ENCODE measurements around the gene HOXA2. TPM values are rescaled to one million over a fixed set of nuclear protein-coding genes. Genes with fewer than 3 reads are reported as not detected.

The HOXA2 gene
- total and polyA plus RNA-seq, 4 donors, result 0.05 to 0.13 (median 0.08) TPM

GRCh38 chr7:27118580-27118979 lies 16.1 kb upstream of the HOXA2 start (continued):
- TF ChIP-seq, protein P1, sequence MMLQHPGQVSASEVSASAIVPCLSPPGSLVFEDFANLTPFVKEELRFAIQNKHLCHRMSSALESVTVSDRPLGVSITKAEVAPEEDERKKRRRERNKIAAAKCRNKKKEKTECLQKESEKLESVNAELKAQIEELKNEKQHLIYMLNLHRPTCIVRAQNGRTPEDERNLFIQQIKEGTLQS (IDR thresholded peaks at IDR 0.05), result no peak
- TF ChIP-seq NR2F2 (IDR thresholded peaks at IDR 0.05), result no peak
- no peak for TF ChIP-seq JUND (IDR thresholded peaks at IDR 0.05)
- TF ChIP-seq GABPA (IDR thresholded peaks at IDR 0.05 in 1 of 2, conservative IDR thresholded peaks at IDR 0.05 in 1 of 2), result no peak

GRCh38 chr7:27117887-27118491 lies 15.5 kb upstream of the HOXA2 start:
- peak overlapping the region in 1 of 3 donors; percentile 0 for H3K4me3 ChIP-seq (ENCODE audit: low read depth in 1 of 3, low read length in 3 of 3)
- peaks cover 2 to 16% (median 9%) of the 10 kb centered on the region in 4 donors for H3K4me1 ChIP-seq (ENCODE audit: control insufficient read depth in 4 of 4, insufficient read depth in 4 of 4, low read length in 3 of 4)
- 22% methylated on average over 19 of the region's 19 CpGs for WGBS
- H3K27ac ChIP-seq (ENCODE audit: low read depth in 1 of 2, low read length in 2 of 2), result peak overlapping the region; percentile 23 to 44
- peaks cover 0 to 16% (median 7%) of the 10 kb centered on the region in 4 donors for H3K27me3 ChIP-seq (ENCODE audit: control insufficient read depth in 4 of 4, insufficient read depth in 4 of 4, low read length in 3 of 4)
- peak overlapping the region in 1 of 2 donors; percentile 52 for H3K9ac ChIP-seq (ENCODE audit: low read depth in 1 of 2, low read length in 2 of 2)
- H3K36me3 ChIP-seq (ENCODE audit: control insufficient read depth in 4 of 4, insufficient read depth in 3 of 4, low read depth in 1 of 4, low read length in 3 of 4), result no peaks in the 10 kb centered on the region
- no peaks in the 10 kb centered on the region for H3K9me3 ChIP-seq (ENCODE audit: control insufficient read depth in 4 of 4, low read length in 3 of 4)
- TF ChIP-seq, protein P1 (IDR thresholded peaks at IDR 0.05), result no peak
- TF ChIP-seq NR2F2 (IDR thresholded peaks at IDR 0.05), result peak; percentile 84
- DNase-seq (ENCODE audit: low spot score), result no peak

GRCh38 chr7:27116962-27117886 lies 14.7 kb upstream of the HOXA2 start:
- TF ChIP-seq FOXA2 (IDR thresholded peaks at IDR 0.05), result no peak
- TF ChIP-seq HNF4A (conservative IDR thresholded peaks at IDR 0.05), result no peak
- no peak for TF ChIP-seq YY1 (IDR thresholded peaks at IDR 0.05)
- TF ChIP-seq JUND (IDR thresholded peaks at IDR 0.05), result no peak
- TF ChIP-seq, protein P2, sequence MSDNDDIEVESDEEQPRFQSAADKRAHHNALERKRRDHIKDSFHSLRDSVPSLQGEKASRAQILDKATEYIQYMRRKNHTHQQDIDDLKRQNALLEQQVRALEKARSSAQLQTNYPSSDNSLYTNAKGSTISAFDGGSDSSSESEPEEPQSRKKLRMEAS (IDR thresholded peaks at IDR 0.05), result no peak
- no peak for TF ChIP-seq FOXA1 (IDR thresholded peaks at IDR 0.05)
- TF ChIP-seq, protein P1 (IDR thresholded peaks at IDR 0.05), result no peak
- TF ChIP-seq REST (IDR thresholded peaks at IDR 0.05), result no peak
- TF ChIP-seq EGR1 (IDR thresholded peaks at IDR 0.05; ENCODE audit: low read depth in 2 of 2), result no peak
- TF ChIP-seq SP1 (IDR thresholded peaks at IDR 0.05), result no peak
- TF ChIP-seq GABPA (IDR thresholded peaks at IDR 0.05 in 1 of 2, conservative IDR thresholded peaks at IDR 0.05 in 1 of 2), result no peak
- DNase-seq (ENCODE audit: low spot score), result no peak
- Histone ChIP-seq H3K36me3 (ENCODE audit: control insufficient read depth in 4 of 4, insufficient read depth in 3 of 4, low read depth in 1 of 4, low read length in 3 of 4) (no peaks in the 10 kb centered on the region), H3K27ac (ENCODE audit: low read depth in 1 of 2, low read length in 2 of 2) (peak overlapping the region; percentile 23 to 44), H3K4me1 (ENCODE audit: control insufficient read depth in 4 of 4, insufficient read depth in 4 of 4, low read length in 3 of 4) (peaks cover 0 to 8% (median 5%) of the 10 kb centered on the region in 4 donors), H3K9ac (ENCODE audit: low read depth in 1 of 2, low read length in 2 of 2) (no peak overlapping the region), H3K27me3 (ENCODE audit: control insufficient read depth in 4 of 4, insufficient read depth in 4 of 4, low read length in 3 of 4) (peaks cover 0 to 16% (median 7%) of the 10 kb centered on the region in 4 donors), H3K9me3 (ENCODE audit: control insufficient read depth in 4 of 4, low read length in 3 of 4) (no peaks in the 10 kb centered on the region), H3K4me3 (ENCODE audit: low read depth in 1 of 3, low read length in 3 of 3) (peak overlapping the region in 1 of 3 donors; percentile 0)
- 28% methylated on average over 12 of the region's 12 CpGs for WGBS
